GM12878 (cell line): ENCODE results near the gene KCNQ1. TPM values are rescaled to one million over a fixed set of nuclear protein-coding genes. Genes with fewer than 3 reads are reported as not detected.
A peak's percentile ranks its signal among the peaks of the same experiment; 100 is the strongest.

Experiments used
- ATAC-seq: fragments of 200-7000 bp; cut with Tn5 transposase; 3 replicates; pipeline ENCODE4 v1.9.1; 2020; ENCODE audit warnings: mild to moderate bottlenecking, moderate library complexity
- BruUV-seq: library from RNA; stranded (reverse); fragments of 400-500 nt; replicated peaks from 2 replicates; lab custom pipeline; 2021; lab: Mats Ljungman, UMichigan
- CTCF ChIA-PET: fragments of 300-600 bp; sonication (Branson Sonifier 250); formaldehyde crosslinking; extraction: SDS; loops from one replicate; lab custom pipeline; 2021; ENCODE audit warnings: inconsistent platforms; lab: Yijun Ruan, JAX
- POLR2A ChIA-PET: fragments of 350-600 bp; formaldehyde crosslinking; extraction: SDS; loops from one replicate; lab custom pipeline; 2021; ENCODE audit warnings: inconsistent platforms; lab: Charles Lee
- RAD21 ChIA-PET: fragments of 300-600 bp; sonication (Branson Sonifier 250); formaldehyde crosslinking; loops from one replicate; lab custom pipeline; 2023; ENCODE audit warnings: antibody characterized with exemption; ENCODE audit not compliant: unreplicated experiment; lab: Charles Lee
- SMC1A ChIA-PET: fragments of 300-600 bp; sonication (Branson Sonifier 250); formaldehyde crosslinking; loops from one replicate; lab custom pipeline; 2023; ENCODE audit not compliant: unreplicated experiment, uncharacterized antibody; lab: Charles Lee
- DNase-seq: peaks from one replicate; pipeline ENCODE4 v3.0.0-alpha.2; 2011; ENCODE audit warnings: low read depth, low spot score
- FAIRE-seq: peaks from 3 replicates; lab custom pipeline; 2011; peaks lifted over from hg19 to GRCh38; lab: Jason Lieb, UNC
- H2AFZ ChIP-seq: 2 replicates; pipeline ENCODE4 v1.6.0; 2011; ENCODE audit warnings: low read depth, low read length, control low read depth; ENCODE audit not compliant: control insufficient read depth
- H3K27ac ChIP-seq: 2 replicates; pipeline ENCODE4 v1.5.1; 2011; ENCODE audit warnings: control low read depth; ENCODE audit not compliant: control insufficient read depth, insufficient read depth
- H3K27me3 ChIP-seq, 2 experiments: replicated peaks in 1 of 2; 2 replicates each; pipeline versions ENCODE4 v1.6.0 to v1.6.1; 2011; ENCODE audit warnings: low read length in 1 of 2; ENCODE audit not compliant: control insufficient read depth in 2 of 2, insufficient read depth in 2 of 2
- H3K36me3 ChIP-seq, 2 experiments: 2 replicates each; pipeline ENCODE4 v1.5.1; 2011; ENCODE audit warnings: low read length in 1 of 2; ENCODE audit not compliant: control insufficient read depth in 2 of 2, insufficient read depth in 2 of 2
- H3K4me1 ChIP-seq: 2 replicates; pipeline ENCODE4 v1.6.1; 2011; ENCODE audit warnings: mild to moderate bottlenecking, low read length, moderate library complexity, mixed read lengths; ENCODE audit not compliant: control insufficient read depth, insufficient read depth
- H3K4me2 ChIP-seq: 2 replicates; pipeline ENCODE4 v1.6.0; 2011; ENCODE audit warnings: control low read depth; ENCODE audit not compliant: control insufficient read depth, insufficient read depth
- H3K4me3 ChIP-seq: fragments of 200-600 bp; sonication (generic); 2 replicates; pipeline ENCODE4 v1.5.1; 2016
- H3K79me2 ChIP-seq: 2 replicates; pipeline ENCODE4 v1.6.0; 2011; ENCODE audit warnings: low read length; ENCODE audit not compliant: control insufficient read depth, insufficient read depth
- H3K9ac ChIP-seq: 2 replicates; pipeline ENCODE4 v1.8.0; 2011; ENCODE audit warnings: low read length, control low read depth, mixed read lengths; ENCODE audit not compliant: control insufficient read depth, insufficient read depth
- H3K9me3 ChIP-seq: replicated peaks from 3 replicates; pipeline ENCODE4 v1.5.1; 2011; ENCODE audit warnings: mild to moderate bottlenecking, low read length; ENCODE audit not compliant: control insufficient read depth, insufficient read depth
- H4K20me1 ChIP-seq: 2 replicates; pipeline ENCODE4 v1.6.0; 2011; ENCODE audit not compliant: control insufficient read depth, insufficient read depth
- CTCF ChIP-seq, 3 experiments: IDR thresholded peaks in 2 of 3; conservative IDR thresholded peaks in 1 of 3; 2 replicates each; pipeline ENCODE4 v1.5.1; 2011; ENCODE audit warnings: low read depth in 3 of 3, low read length in 3 of 3, mild to moderate bottlenecking in 3 of 3, control low read depth in 2 of 3, moderate library complexity in 2 of 3, inconsistent platforms in 1 of 3, mixed read lengths in 1 of 3; ENCODE audit not compliant: control insufficient read depth in 2 of 3, insufficient read depth in 1 of 3; ENCODE audit errors: extremely low read depth in 1 of 3
- MEF2B ChIP-seq: fragments of 450-650 bp; IDR thresholded peaks from 2 replicates; pipeline ENCODE4 v1.6.1; 2018; ENCODE audit warnings: mild to moderate bottlenecking, moderate library complexity; ENCODE audit not compliant: partially characterized antibody, poor library complexity, severe bottlenecking
- RAD21 ChIP-seq: IDR thresholded peaks from 2 replicates; pipeline ENCODE4 v1.6.1; 2011; ENCODE audit warnings: mild to moderate bottlenecking, low read depth, low read length, moderate library complexity; ENCODE audit not compliant: insufficient read depth
- SMC3 ChIP-seq: IDR thresholded peaks from 2 replicates; pipeline ENCODE4 v1.6.1; 2011; ENCODE audit warnings: low read length, improper control_type of control experiment, borderline replicate concordance
- ZBTB4 ChIP-seq: fragments of 450-650 bp; formaldehyde crosslinking; IDR thresholded peaks from 2 replicates; pipeline ENCODE4 v1.4.0; 2022; ENCODE audit warnings: mild to moderate bottlenecking, moderate library complexity
- ZBTB40 ChIP-seq: fragments of 450-650 bp; IDR thresholded peaks from 2 replicates; pipeline ENCODE4 v1.6.1; 2016; ENCODE audit warnings: mild to moderate bottlenecking, moderate library complexity, borderline replicate concordance
- WGBS: methylation state at CpG from one replicate; pipeline ENCODE4 v1.1.6; 2016; ENCODE audit warnings: low lambda C conversion rate; ENCODE audit not compliant: insufficient replicate concordance, insufficient coverage; ENCODE audit errors: missing lambda C conversion rate; 5-methylcytosine and 5-hydroxymethylcytosine counted together
- in situ Hi-C: fragments of 300-500 bp; cut with MboI; formaldehyde crosslinking; loops from 9 replicates; pipeline ENCODE4 v1.14.3; 2018; ENCODE audit warnings: mixed read lengths
- intact Hi-C: fragments of 100-400 bp; cut with micrococcal nuclease; formaldehyde crosslinking; loops from one replicate; pipeline ENCODE4 v1.14.2; 2022; ENCODE audit not compliant: unreplicated experiment
- polyA plus RNA-seq, 11 experiments: library from polyadenylated mRNA; depleted of rRNA in 4 of 11; unstranded in 6 of 11; stranded (reverse) in 5 of 11; fragments of >200 nt; fragmentation: Nextera tagmentation in 4 of 11; fragmentation: Illumina TruSeq in 1 of 11; extraction: Ambion mirVana in 4 of 11; extraction: Trizol in 1 of 11; gene quantifications; 1 replicate in 1 of 11; 2 replicates in 10 of 11; pipeline versions ENCODE4 v1.2.1 to v1.2.3, GENCODE V29; 2011 to 2016; ENCODE audit warnings: inconsistent platforms in 2 of 11, missing spikeins in 2 of 11, low read depth in 1 of 11
- total RNA-seq, 4 experiments: library from RNA; depleted of rRNA in 3 of 4; stranded (reverse); fragments of >200 nt in 3 of 4; fragmentation: Illumina TruSeq in 1 of 4; extraction: Trizol in 1 of 4; gene quantifications; 2 replicates each; pipeline versions ENCODE4 v1.2.1 to v1.2.3, GENCODE V29; 2013 to 2021

KCNQ1 gene
- total and polyA plus RNA-seq, 10 of the 15 experiments (the other 5 are each of a cell fraction or from before 2014, with no cell fraction given): 0.03 to 0.15 (median 0.12) TPM; not detected in 7

GRCh38 chr11:2691991-2692875 is 247.4 kb downstream of the KCNQ1 start:
- ChIA-PET CTCF (interaction anchor here (1.4 kb wide), 1 partner anchor 14 kb away, joined by 3 read pairs; no protein-coding TSS in a partner anchor), POLR2A (no interaction called here), RAD21 (no interaction called here), SMC1A (interaction anchor here (3.1 kb wide), 1 partner anchor 11 kb away, joined by 7 read pairs; no protein-coding TSS in a partner anchor)
- no peak overlapping the region for H3K27ac ChIP-seq
- peak; percentile 37; the same call in 2 of the 3 replicates for ATAC-seq
- no peak overlapping the region for H3K4me3 ChIP-seq
- 38% methylated on average over 3 of the region's 3 CpGs for WGBS
- intact Hi-C loops: no loop called here
- H3K36me3 ChIP-seq: peaks cover 0 to 2% of the 10 kb centered on the region in 2 experiments; a peak in 1 of 4 replicates
- no TSS peak for BruUV-seq
- in situ Hi-C loops: no loop called here
- H3K27me3 ChIP-seq: no peaks in the 10 kb centered on the region; a peak in 1 of 4 replicates
- H3K9ac ChIP-seq: no peak overlapping the region
- no peaks in the 10 kb centered on the region; the same call in 1 of the 2 replicates for H3K4me1 ChIP-seq
- no peak overlapping the region for H3K4me2 ChIP-seq
- H3K79me2 ChIP-seq: peaks cover 25% of the 10 kb centered on the region
- no peak overlapping the region for H2AFZ ChIP-seq
- DNase-seq: no peak
- TF ChIP-seq ZBTB4 (no peak), CTCF (IDR thresholded peaks at IDR 0.05 in 2 of 3, conservative IDR thresholded peaks at IDR 0.05 in 1 of 3; ENCODE audit: control insufficient read depth in 2 of 3, extremely low read depth in 1 of 3, insufficient read depth in 1 of 3, low read depth in 3 of 3, low read length in 3 of 3) (peak; percentile 32 to 42 (median 32); a peak in 4 of 6 replicates), RAD21 (0 out of 2 replicates have a peak, but pooled peaks have one; percentile 8), MEF2B (peak; percentile 40), ZBTB40 (no peak), SMC3 (peak; percentile 29; the same call in 1 of the 2 replicates)
- H3K9me3 ChIP-seq: no peaks in the 10 kb centered on the region
- FAIRE-seq: no peak
- H4K20me1 ChIP-seq: no peaks in the 10 kb centered on the region
